Esophagus (tissue), 2 donors: ENCODE results near the gene IRX3. TPM values are rescaled to one million over a fixed set of nuclear protein-coding genes. Genes with fewer than 3 reads are reported as not detected.

ENCODE experiments used
- H3K27ac ChIP-seq, 2 donors: one replicate each; pipeline ENCODE4 v1.5.1; 2013; ENCODE audit warnings: low read depth in 2 of 2, mild to moderate bottlenecking in 2 of 2, inconsistent platforms in 1 of 2, low read length in 1 of 2, moderate library complexity in 1 of 2
- H3K27me3 ChIP-seq, 2 donors: one replicate each; pipeline ENCODE4 v1.6.1; 2013; ENCODE audit warnings: low read length in 2 of 2, control low read depth in 1 of 2, mild to moderate bottlenecking in 1 of 2; ENCODE audit not compliant: insufficient read depth in 2 of 2, control insufficient read depth in 1 of 2
- H3K36me3 ChIP-seq, 2 donors: one replicate each; pipeline ENCODE4 v1.6.1; 2013; ENCODE audit warnings: low read length in 1 of 2; ENCODE audit not compliant: control insufficient read depth in 2 of 2, insufficient read depth in 2 of 2
- H3K4me1 ChIP-seq, 2 donors: one replicate each; pipeline ENCODE4 v1.6.1; 2013; ENCODE audit warnings: low read length in 1 of 2; ENCODE audit not compliant: control insufficient read depth in 2 of 2, insufficient read depth in 2 of 2
- H3K4me3 ChIP-seq, 2 donors: one replicate each; pipeline ENCODE4 v1.5.1; 2013; ENCODE audit warnings: low read length in 2 of 2, mild to moderate bottlenecking in 2 of 2, low read depth in 1 of 2, moderate library complexity in 1 of 2
- H3K9me3 ChIP-seq, 2 donors: one replicate each; pipeline ENCODE4 v1.6.1; 2013; ENCODE audit warnings: mild to moderate bottlenecking in 2 of 2, low read depth in 1 of 2, low read length in 1 of 2, moderate library complexity in 1 of 2; ENCODE audit not compliant: control insufficient read depth in 2 of 2, insufficient read depth in 1 of 2
- WGBS, 2 donors: extraction: QIAGEN DNeasy Blood & Tissue Kit; methylation state at CpG; one replicate each; pipeline ENCODE4 v1.1.7; 2013; 5-methylcytosine and 5-hydroxymethylcytosine counted together
- polyA plus RNA-seq, 2 donors: library from polyadenylated mRNA; stranded (reverse); fragments of 200-250 nt; gene quantifications; one replicate each; pipeline ENCODE4 v1.2.3, GENCODE V29; 2013
- donor health status: healthy with polysubstance abuse.
- donor health status: Bipolar disorder and iron deficiency.

IRX3 gene
- polyA plus RNA-seq, 2 donors, result 12.3 to 20.2 TPM

- Histone ChIP-seq H3K27ac (no peak overlapping the region), H3K36me3 (peaks cover 0 to 8% of the 10 kb centered on the region in 2 donors)
- WGBS, 2 donors, result 56% methylated on average over 17 of the region's 17 CpGs
These were observed 8.5 kb downstream of the IRX3 start for GRCh38 chr16:54277845-54278703.

DNA sequence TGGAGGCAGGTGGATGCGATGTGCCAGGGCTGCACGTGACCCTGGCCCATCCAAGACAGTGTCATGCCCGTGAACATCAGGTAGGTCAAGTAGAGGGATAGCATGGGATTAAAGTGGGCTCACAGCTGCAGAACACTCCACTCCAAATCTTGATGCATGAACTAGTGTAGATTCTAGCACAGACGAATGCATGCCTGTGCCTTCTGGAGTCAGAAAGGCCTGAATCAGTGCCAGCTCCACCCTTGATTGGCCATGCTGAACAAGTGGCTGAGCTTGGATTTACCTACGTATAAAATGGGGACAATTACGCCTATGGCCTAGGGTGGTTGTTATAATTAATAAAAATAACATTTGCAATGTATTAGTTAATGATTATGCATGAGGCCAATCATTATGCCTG, 10.6 kb downstream of the IRX3 start:
- Histone ChIP-seq H3K9me3 (no peaks in the 10 kb centered on the region), H3K4me1 (no peaks in the 10 kb centered on the region), H3K27ac (no peak overlapping the region), H3K36me3 (no peaks in the 10 kb centered on the region), H3K27me3 (no peaks in the 10 kb centered on the region), H3K4me3 (no peak overlapping the region)
- WGBS, 2 donors, result 82 to 85% methylated on average over 6 of the region's 6 CpGs

More at GRCh38 chr16:54277845-54278703, 8.5 kb downstream of the IRX3 start:
- Histone ChIP-seq H3K9me3 (no peaks in the 10 kb centered on the region), H3K4me1 (peaks cover 0 to 5% of the 10 kb centered on the region in 2 donors), H3K4me3 (no peak overlapping the region), H3K27me3 (no peaks in the 10 kb centered on the region)

GRCh38 chr16:54273566-54273965, 13.0 kb downstream of the IRX3 start:
- Histone ChIP-seq H3K36me3 (no peaks in the 10 kb centered on the region), H3K27me3 (no peaks in the 10 kb centered on the region), H3K4me3 (no peak overlapping the region), H3K4me1 (no peaks in the 10 kb centered on the region), H3K9me3 (no peaks in the 10 kb centered on the region), H3K27ac (no peak overlapping the region)
- 93 to 96% methylated on average over 4 of the region's 4 CpGs for WGBS, 2 donors

DNA sequence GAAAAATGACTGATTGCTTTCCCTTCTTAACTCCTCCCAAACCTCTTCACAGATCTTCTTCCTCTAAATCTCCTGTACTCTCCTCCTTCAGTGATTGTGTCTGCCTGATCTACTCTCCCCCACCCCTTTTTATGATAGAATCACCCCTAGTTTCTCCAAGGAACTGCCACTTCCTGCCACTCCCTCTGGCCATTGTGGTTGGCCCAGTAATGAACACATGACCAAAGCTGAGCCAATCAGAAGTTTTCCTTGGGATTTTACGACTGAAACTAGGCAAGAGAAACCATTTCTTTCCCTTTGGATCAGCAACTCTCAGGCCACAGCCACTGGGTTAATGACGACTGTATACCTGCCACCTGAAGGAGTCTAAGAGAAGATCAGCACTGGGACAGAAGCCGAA, 15.9 kb downstream of the IRX3 start:
- Histone ChIP-seq H3K27ac (no peak overlapping the region), H3K4me1 (no peaks in the 10 kb centered on the region), H3K4me3 (no peak overlapping the region), H3K36me3 (no peaks in the 10 kb centered on the region), H3K9me3 (peaks cover 0 to 3% of the 10 kb centered on the region in 2 donors), H3K27me3 (no peaks in the 10 kb centered on the region)
- 88 to 91% methylated on average over 3 of the region's 3 CpGs for WGBS, 2 donors

- no peak overlapping the region for H3K27ac ChIP-seq
- no peaks in the 10 kb centered on the region for H3K36me3 ChIP-seq
- H3K9me3 ChIP-seq, result peaks cover 0 to 3% of the 10 kb centered on the region in 2 donors
- no peaks in the 10 kb centered on the region for H3K4me1 ChIP-seq
- H3K4me3 ChIP-seq, result no peak overlapping the region
- no peaks in the 10 kb centered on the region for H3K27me3 ChIP-seq
These were observed 17.1 kb downstream of the IRX3 start for GRCh38 chr16:54269461-54269860.

DNA sequence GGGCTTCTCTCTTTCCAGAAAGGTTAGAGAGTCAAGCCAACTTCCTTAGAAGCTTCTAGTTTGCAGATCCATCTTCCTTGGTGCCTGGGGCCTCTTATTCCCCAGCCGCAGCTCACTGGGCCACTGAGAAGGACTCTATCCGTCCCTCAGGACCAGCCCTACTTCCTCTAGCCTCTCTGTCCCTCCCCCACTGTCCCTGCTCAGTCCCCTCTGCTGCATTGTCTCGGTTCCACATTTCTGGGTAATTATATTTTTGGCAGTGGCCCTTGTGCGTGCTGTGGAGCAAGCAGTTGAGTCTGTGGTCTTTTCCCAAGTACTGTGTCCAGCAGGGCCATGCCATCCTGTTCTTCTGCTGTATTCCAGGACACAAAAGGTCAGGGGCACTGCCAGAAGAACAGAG, 17.8 kb downstream of the IRX3 start:
- Histone ChIP-seq H3K27ac (no peak overlapping the region), H3K27me3 (no peaks in the 10 kb centered on the region), H3K36me3 (no peaks in the 10 kb centered on the region), H3K4me1 (no peaks in the 10 kb centered on the region), H3K4me3 (no peak overlapping the region), H3K9me3 (peaks cover 0 to 3% of the 10 kb centered on the region in 2 donors)
- WGBS, 2 donors, result 72 to 77% methylated on average over 4 of the region's 4 CpGs

GRCh38 chr16:54268340-54268739, 18.2 kb downstream of the IRX3 start:
- Histone ChIP-seq H3K4me3 (no peak overlapping the region), H3K27ac (no peak overlapping the region), H3K9me3 (peaks cover 0 to 3% of the 10 kb centered on the region in 2 donors), H3K36me3 (no peaks in the 10 kb centered on the region), H3K4me1 (no peaks in the 10 kb centered on the region), H3K27me3 (no peaks in the 10 kb centered on the region)
- WGBS, 2 donors, result 81 to 88% methylated on average over 7 of the region's 7 CpGs

DNA sequence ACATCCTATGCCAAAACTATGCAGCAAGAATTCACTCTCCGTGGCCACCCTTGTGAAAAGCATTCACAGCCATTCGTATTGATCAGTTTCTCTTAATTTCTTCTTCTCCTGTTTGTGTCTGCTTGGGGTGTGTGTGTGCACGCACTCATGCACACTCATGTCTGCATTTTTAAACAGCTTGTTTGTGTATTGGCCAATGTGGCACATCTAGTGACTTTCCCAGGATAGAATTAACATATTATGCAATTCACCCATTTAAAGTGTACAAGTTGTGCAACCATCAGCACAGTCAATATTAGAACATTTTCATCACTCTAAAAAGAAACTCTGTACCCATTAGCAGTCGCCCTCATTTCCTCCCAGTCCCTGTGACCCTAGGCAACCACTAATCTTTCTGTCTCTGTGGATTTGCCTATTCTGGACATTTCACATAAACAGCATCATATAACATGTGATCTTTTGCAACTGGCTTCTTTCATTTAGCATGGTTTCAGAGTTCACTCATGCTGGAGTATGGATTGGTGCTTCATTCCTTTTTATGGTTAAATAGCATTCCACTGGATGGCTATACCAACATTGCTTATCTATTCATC, 20.1 kb downstream of the IRX3 start:
- WGBS, 2 donors, result 69 to 79% methylated on average over 4 of the region's 4 CpGs
- no peak overlapping the region for H3K4me3 ChIP-seq
- H3K27ac ChIP-seq, result no peak overlapping the region
- H3K36me3 ChIP-seq, result no peaks in the 10 kb centered on the region
- no peaks in the 10 kb centered on the region for H3K27me3 ChIP-seq
- no peaks in the 10 kb centered on the region for H3K4me1 ChIP-seq
- H3K9me3 ChIP-seq, result peaks cover 0 to 3% of the 10 kb centered on the region in 2 donors

DNA sequence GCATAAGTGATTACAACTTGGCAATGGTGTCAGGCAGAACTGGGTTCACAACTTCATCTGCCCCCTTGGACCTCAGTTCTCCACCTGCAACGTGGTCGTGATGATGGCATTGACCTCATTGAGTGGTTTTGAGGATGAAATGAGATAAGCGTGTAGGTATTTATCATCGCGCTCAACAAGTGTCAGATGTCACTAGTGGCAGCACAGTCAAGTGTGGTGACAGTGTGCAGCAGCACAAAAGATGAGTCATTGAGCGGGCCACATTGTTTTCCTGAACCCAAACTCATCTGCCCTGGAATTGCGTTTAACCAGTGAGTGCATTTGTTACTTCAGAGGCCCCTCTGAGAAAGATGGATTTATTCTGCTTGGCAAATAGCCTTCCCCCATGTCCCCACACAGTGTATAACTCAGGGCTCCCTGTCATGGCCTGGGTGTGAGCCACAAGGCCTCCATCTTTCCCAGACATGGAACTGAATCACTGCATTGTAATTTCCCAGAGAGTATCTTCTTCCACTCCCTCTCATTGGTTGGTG, 20.9 kb downstream of the IRX3 start:
- no peak overlapping the region for H3K27ac ChIP-seq
- peaks cover 0 to 3% of the 10 kb centered on the region in 2 donors for H3K9me3 ChIP-seq
- WGBS, 2 donors, result 85% methylated on average over 7 of the region's 7 CpGs
- no peak overlapping the region for H3K4me3 ChIP-seq
- H3K27me3 ChIP-seq, result no peaks in the 10 kb centered on the region
- no peaks in the 10 kb centered on the region for H3K36me3 ChIP-seq
- H3K4me1 ChIP-seq, result no peaks in the 10 kb centered on the region
